Activated gamma-delta T cell treated with Interleukin-2 at 50 U/mL for 16 hours (primary cell): ENCODE data around the gene ZC3H18.
A peak's percentile ranks its signal among the peaks of the same experiment; 100 is the strongest.

ENCODE experiments used
- DNase-seq: peaks from one replicate; pipeline ENCODE4 v3.0.0-alpha.2; 2020

ZC3H18 gene

GRCh38 chr16:88533381-88533917 is 36.8 kb upstream of the ZC3H18 start:
- DNase-seq, result no peak

- peak; percentile 76 for DNase-seq
Measured at GRCh38 chr16:88533932-88534637, 36.1 kb upstream of the ZC3H18 start.

GRCh38 chr16:88534638-88535190 is 35.5 kb upstream of the ZC3H18 start:
- DNase-seq, result peak; percentile 36

GRCh38 chr16:88535191-88535856 is 34.9 kb upstream of the ZC3H18 start:
- DNase-seq, result no peak

GRCh38 chr16:88535857-88536222 is 34.4 kb upstream of the ZC3H18 start:
- DNase-seq, result no peak

- DNase-seq, result no peak
Measured at GRCh38 chr16:88536510-88536909, 33.7 kb upstream of the ZC3H18 start.

- DNase-seq, result no peak
Measured at GRCh38 chr16:88536971-88537751, 33.0 kb upstream of the ZC3H18 start.

- DNase-seq, result no peak
Measured at GRCh38 chr16:88537859-88538258, 32.3 kb upstream of the ZC3H18 start.

GRCh38 chr16:88538366-88539060 is 31.7 kb upstream of the ZC3H18 start:
- DNase-seq, result no peak

GRCh38 chr16:88539261-88539651 is 30.9 kb upstream of the ZC3H18 start:
- DNase-seq, result no peak

- no peak for DNase-seq
Measured at GRCh38 chr16:88539652-88540345, 30.4 kb upstream of the ZC3H18 start.

- no peak for DNase-seq
Measured at GRCh38 chr16:88540346-88540977, 29.7 kb upstream of the ZC3H18 start.

GRCh38 chr16:88541831-88542616 is 28.2 kb upstream of the ZC3H18 start:
- DNase-seq, result no peak

GRCh38 chr16:88543230-88543813 is 26.9 kb upstream of the ZC3H18 start:
- DNase-seq, result no peak

- no peak for DNase-seq
Measured at GRCh38 chr16:88545781-88546180, 24.4 kb upstream of the ZC3H18 start.

- DNase-seq, result no peak
Measured at GRCh38 chr16:88548131-88548874, 21.9 kb upstream of the ZC3H18 start.

GRCh38 chr16:88548985-88549384 is 21.2 kb upstream of the ZC3H18 start:
- DNase-seq, result no peak

- no peak for DNase-seq
Measured at GRCh38 chr16:88549671-88550245, 20.4 kb upstream of the ZC3H18 start.

GRCh38 chr16:88550246-88550661 is 19.9 kb upstream of the ZC3H18 start:
- peak; percentile 48 for DNase-seq
